Astrocyte of the hippocampus (primary cell): ENCODE measurements around the gene ZCCHC14.
A peak's percentile ranks its signal among the peaks of the same experiment; 100 is the strongest.
"Not testable (repeated sequence)": the region's sequence is repeated elsewhere in the genome, so short reads cannot be mapped to it uniquely, and the experiment has no call there.

Source experiments
- DNase-seq: peaks from one replicate; pipeline ENCODE4 v3.0.0; 2011; ENCODE audit warnings: low read depth, low spot score

Gene ZCCHC14

DNA sequence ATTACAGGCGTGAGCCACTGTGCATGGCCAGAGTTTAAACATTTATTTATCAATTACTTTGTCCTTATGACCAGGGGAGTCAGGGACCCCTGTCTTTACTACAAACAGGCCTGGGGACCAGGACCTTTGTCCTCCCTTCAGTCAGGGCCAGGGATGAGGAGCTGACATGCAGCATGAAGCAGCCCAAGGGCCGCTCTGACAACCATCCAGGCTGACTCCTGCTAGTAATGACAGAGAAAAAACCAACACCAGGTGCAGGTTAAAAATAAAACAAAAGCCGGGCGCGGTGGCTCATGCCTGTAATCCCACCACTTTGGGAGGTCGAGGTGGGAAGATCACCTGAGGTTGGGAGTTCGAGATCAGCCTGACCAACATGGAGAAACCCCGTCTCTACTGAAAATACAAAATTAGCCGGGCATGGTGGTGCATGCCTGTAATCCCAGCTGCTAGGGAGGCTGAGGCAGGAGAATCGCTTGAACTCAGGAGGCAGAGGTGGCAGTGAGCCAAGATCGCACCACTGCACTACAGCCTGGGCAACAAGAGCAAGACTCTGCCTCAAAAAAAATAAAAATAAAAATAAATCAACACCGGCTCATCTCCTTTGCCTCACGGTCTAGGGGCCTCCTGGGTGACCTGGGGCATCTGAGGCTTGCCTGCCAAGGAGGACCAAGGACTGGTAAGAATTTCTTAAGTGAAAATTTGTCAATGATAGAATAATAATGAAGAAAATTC is 129.8 kb downstream of the ZCCHC14 start:
- not testable (repeated sequence) for DNase-seq

DNA sequence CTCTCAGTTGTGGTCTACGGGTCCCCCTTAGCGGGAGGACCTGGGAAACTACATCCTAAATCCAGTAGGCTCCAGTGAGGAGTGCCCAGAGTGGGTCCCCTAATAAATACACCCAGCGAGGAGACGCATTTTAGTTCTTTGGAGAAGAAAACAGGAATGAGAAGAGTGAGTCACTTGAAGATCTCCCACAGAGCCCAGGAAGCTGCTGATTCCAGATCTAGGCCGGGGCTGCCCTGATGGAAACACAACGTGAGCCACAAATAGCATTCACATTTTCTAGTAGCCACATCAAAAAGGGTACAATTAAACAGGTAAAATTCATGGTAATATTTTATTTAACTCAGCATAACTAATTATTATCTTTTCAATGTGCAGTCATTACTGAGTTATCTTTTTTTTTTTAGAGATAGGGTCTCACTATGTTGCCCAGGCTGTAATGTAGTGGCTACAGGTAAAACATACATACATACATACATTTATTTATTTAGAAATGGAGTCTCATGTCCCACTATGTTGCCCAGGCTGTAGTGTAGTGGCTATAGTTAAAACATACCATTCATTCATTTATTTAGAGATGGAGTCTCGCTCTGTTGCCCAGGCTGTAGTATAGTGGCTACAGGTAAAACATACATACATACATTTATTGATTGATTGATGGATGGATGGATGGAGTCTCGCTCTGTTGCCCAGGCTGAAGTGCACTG is 130.8 kb downstream of the ZCCHC14 start:
- DNase-seq, result peak; percentile 43

DNA sequence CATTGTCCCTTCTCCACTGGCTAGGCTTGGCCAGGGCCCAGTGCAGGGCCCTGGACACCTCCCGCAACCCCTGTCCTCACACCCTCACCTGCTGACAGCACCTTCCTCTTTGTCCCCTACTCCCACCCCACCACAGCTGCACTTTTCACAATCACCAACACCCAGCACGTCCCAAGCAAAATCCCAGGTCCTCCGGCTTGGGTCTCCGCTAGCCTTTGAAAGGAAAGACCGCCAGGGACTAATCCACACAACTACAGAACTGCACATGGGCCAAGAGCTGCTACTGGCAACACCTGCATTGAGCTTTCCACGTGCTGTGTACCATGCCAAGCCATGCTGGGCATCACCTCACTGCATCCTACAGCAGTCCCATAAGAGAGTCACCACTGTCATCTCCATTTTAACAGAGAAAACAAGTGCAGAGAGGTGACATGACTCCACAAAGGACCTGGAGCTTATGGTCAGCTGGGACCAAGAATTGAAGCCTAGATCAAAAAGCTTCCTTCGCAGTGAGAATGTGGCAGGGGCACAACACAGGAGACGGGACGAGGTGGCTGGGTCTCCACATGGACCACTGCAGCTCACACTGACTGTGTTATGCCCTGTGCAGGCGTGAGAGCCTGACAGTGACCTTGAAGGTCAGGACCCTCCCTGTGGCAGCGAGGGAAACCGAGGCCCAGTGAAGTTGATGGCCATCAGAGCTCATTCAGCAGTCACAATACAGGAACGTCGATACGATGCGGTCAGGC is 131.8 kb downstream of the ZCCHC14 start:
- DNase-seq, result no peak

DNA sequence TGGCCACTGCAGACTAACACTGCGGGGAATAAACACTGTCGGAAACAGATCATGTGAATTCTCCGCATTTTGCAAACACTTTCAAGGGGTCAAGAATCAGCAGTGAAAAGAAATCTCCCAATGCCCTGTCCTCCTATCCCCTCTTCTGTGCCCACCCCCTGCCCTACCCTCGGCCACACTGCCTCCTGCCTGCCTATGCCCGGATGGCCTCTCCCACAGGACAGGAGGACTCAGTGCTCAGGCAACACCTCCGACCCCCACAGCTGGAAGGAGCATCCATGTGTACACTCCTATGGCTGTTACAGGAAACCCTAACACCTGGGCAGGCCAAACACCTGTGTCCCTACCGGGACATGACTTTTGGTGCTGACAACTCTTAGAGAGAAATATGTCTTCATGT is 133.7 kb downstream of the ZCCHC14 start:
- DNase-seq, result no peak

DNA sequence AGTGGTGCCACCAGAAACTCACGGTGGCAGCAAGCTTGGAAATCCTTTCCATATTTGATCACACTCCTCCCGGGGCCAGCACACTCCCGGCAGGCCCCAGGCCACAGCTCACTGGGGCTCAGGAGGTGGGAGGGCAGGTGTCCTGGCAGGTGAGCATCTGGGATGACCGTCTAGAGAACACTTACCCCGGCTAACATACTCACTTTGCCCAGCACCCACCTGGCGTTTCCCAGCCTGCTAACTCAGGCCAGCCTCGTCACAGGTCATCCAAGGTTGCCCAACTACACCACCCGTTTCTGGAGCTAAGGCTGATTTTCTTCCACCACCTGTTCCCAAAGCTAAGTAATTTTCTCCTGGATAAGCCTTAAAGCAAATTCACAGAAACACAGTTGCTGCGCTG is 134.1 kb downstream of the ZCCHC14 start:
- DNase-seq, result no peak

DNA sequence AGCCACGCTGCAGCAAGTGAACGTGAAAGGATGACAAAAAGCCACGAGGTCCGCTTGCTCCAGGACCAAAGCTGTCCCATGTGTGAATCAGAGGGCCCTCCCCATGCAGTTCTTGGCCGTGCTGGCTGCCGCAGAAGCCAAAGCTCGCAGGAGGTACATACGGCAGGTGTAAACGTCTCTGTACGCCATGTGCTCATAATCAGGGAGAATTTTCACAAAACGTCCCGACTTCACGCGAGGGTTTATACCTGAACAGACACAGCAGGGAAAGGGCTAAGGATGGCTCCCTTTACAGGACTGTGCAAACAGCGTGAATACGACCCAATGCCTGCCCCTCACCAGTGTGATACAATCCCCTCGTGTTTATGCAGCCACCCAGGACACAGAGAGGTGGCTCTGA is 134.6 kb downstream of the ZCCHC14 start:
- no peak for DNase-seq

DNA sequence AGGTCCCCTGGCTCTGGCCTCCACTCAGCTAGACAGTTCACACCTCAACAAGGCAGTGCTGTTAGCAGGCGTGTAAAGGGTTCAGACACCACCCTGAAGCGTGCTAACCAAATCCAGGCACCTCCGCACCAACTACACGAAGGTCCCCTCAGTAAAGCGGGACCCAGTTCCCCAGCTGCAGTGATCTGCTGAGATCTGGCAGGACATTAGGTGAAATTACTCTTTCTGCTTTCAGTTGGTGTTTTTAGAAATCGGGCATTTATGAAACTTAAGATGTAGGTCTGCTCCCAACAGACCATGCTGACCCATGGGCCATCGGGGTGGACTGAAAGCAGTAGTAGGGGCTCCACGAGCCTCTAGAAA is 136.4 kb downstream of the ZCCHC14 start:
- DNase-seq, result no peak
